Stimulated activated CD4-positive, alpha-beta T cell treated with anti-CD3 and anti-CD28 coated beads, Interleukin-2, amount 100 ng/mL, for 24 hours (primary cell): ENCODE measurements around the gene SLC2A4RG.

Source experiments
- DNase-seq, 2 donors: peaks; one replicate each; pipeline ENCODE4 v3.0.0-alpha.2; 2020

Gene SLC2A4RG, protein sequence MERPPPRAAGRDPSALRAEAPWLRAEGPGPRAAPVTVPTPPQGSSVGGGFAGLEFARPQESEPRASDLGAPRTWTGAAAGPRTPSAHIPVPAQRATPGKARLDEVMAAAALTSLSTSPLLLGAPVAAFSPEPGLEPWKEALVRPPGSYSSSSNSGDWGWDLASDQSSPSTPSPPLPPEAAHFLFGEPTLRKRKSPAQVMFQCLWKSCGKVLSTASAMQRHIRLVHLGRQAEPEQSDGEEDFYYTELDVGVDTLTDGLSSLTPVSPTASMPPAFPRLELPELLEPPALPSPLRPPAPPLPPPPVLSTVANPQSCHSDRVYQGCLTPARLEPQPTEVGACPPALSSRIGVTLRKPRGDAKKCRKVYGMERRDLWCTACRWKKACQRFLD

DNA sequence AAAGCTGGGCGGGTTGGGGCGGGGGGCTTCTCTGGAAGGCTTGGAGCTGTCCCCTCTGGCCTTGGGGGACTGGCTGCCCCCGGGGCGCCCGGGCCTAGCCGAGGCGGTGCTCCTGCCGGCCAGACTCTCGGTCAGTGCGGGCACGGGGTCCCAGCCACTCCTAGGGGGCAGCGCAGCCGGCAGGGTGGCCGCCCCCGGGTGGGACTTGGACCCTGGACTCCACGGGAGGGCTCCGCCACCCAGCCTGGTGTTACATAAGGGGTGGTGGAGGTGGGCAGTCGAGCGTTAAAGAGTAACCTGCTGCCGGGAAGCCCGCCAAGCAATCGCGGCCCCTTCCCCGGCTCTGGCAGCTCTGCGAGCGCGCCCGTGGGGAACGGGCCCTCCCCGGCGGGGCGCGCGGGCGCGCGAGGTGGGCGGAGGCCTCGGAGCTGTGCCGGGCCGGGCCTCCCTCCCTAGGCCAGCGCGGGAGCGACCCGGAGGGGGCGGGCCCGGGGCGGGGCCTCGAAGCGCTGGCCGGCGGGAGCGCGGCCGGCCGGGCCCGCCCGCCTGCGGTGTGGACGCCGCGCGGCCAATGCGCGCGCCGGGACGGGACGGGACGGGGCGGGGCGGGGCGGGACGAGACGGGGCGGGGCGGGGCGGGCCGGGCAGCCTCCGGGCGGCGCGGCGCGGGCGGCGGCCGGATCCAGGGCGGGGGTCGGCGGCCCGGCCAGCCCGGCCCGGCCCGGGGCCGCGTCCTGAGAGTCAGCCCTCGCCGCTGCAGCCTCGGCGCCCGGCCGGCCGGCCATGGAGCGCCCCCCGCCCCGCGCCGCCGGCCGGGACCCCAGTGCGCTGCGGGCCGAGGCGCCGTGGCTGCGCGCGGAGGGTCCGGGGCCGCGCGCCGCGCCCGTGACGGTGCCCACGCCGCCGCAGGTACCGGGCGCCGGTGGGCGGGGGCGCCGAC is at the start of gene SLC2A4RG:
Gene SLC2A4RG (plus strand): TSS at position 647 of the 940 bp plus-strand sequence. CDS start 137 bp downstream, at position 784.
- peak; percentile 60 to 79 for DNase-seq

DNA sequence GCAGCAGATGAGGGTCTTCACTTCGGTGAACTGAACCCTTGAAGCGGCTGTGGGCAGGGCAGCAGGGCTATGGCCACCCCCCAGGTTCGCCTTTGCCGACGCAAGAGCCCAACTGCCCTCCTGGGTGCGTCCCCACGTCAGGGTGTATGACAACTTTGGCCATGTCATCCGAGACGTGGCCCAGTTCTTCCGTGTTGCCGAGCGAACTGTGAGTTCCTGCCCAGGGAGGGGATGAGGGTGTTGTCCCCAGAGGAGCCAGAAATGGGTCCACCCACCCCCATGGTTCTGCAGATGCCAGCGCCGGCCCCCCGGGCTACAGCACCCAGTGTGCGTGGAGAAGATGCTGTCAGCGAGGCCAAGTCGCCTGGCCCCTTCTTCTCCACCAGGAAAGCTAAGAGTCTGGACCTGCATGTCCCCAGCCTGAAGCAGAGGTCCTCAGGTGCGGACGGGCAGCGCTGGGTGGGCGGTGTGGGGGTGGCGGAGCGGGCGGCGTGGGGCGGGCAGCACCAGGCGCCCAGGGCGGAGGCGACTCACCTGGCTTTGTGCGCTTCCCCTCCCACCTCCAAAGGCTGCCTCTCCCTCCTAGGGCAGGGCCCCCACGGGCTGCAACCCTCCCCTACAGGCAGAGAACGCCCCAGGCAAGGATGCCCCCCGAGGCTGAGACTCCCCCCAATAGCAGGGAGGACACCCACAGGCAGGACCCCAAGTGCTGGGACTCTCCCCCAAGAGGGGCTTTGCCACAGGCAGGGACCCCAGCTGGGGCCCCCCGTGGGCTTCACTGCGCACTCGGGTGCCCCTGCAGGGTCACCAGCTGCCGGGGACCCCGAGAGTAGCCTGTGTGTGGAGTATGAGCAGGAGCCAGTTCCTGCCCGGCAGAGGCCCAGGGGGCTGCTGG is 49.3 kb upstream of the SLC2A4RG start:
- DNase-seq, result no peak

DNA sequence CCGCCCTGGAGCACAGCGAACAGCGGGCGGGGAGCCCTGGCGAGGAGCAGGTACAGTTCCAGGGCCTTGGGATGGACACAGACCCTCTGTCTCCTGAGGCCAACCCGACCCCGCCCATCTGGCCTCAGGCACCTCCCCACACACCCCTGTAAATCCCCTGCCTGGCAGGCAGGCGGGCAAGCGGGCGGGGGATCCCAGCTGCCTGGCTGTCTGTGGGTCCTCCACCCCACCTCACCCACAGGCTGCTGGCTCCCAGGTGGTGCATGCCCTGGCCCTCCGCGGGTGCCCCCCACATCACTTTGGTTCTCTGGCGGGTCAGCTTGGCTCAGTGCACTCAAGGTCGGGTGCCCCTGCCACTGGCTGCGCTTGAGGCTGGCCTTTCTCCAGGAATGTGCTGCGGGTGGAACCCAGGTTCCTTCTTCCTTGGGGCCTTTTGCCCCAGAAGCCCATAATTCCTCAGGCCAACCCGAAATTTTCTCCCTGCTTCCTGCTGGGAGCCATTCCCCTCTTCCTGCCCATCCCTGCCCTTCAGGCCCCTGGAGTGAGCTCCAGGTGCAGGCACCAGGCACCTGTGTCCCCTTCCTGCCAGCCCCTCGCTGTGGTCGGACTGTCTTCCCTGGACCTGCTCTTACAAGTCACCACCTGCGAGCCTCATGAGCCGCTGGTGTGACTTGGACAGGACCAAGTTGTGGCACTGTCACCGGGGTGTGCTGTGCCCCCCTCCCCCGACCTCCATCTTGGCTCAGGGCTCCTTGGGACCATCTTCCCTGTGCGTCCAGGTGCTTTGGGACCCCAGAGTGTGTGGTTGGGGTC is 48.5 kb upstream of the SLC2A4RG start:
- DNase-seq, result no peak

DNA sequence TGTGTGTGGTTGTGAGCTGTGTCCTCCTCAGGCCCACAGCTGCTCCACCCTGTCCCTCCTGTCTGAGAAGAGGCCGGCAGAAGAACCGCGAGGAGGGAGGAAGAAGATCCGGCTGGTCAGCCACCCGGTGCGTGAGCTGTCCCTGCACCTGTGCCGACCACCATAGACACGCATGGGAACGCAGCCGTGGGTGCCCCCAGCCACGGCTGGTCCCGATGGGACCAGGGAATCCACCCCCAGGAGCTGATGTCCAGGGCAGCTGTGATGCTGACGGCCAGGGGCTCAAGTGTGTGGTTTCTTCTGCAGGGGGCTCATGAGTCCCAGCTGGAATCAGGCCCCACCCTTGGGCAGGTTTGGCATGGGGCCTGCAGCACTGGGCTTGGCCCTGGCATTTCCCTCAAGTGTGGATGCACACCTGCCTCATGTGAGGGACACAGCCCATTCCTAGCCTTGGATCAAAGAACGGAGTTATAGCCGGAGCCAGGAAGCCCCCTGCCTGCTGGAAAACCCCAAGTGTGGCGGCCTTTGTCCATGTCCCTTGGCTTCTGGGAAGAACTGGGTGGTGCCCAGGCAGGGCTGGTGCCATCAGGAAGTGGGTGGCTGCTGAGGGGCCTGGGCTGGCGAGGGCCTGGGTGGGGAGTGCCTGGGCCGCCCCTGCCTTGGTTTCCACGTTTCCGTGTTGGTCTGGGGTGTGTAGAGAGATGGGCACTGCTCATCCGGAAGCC is 47.7 kb upstream of the SLC2A4RG start:
- DNase-seq, result no peak

DNA sequence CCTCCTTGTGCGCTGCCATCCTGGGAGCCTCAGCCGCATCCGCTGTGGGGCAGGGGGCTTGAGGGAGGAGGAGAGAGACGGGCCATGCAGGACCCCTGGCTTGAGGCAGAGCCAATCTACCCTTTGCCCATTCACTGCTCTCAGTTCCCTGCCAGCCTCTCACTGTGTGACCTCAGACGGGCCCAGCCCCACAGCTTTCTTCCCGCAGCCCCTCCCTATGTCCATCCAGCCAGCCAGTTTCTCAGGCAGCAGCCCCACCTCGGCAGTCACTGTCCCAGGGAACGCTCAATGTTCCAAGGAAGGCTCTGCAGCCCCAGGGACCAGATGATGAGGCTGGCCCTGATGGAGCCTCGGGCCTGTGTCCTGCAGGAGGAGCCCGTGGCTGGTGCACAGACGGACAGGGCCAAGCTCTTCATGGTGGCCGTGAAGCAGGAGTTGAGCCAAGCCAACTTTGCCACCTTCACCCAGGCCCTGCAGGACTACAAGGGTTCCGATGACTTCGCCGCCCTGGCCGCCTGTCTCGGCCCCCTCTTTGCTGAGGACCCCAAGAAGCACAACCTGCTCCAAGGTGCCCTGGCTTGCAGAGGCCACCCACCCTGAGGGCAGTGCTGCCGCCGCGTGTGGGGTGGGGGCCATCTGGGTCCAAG is 47.0 kb upstream of the SLC2A4RG start:
- DNase-seq, result no peak

DNA sequence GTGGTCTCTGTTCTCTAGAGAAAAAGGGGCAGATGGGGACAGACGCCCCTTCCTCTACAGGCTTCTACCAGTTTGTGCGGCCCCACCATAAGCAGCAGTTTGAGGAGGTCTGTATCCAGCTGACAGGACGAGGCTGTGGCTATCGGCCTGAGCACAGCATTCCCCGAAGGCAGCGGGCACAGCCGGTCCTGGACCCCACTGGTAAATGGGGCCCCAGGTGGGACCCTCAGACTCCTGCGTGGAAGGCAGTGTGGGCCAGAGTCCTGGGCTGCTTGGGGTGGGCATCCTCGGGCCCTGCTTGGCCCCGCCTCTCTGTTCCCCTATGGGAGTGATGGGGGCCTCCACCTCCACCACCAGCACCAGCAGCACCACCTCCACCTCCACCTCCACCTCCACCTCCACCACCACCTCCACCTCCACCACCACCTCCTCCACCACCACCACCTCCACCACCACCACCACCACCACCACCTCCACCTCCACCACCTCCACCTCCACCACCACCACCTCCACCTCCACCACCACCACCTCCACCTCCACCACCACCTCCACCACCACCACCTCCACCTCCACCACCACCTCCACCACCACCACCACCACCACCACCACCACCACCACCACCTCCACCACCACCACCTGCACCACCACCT is 46.4 kb upstream of the SLC2A4RG start:
- no peak for DNase-seq

DNA sequence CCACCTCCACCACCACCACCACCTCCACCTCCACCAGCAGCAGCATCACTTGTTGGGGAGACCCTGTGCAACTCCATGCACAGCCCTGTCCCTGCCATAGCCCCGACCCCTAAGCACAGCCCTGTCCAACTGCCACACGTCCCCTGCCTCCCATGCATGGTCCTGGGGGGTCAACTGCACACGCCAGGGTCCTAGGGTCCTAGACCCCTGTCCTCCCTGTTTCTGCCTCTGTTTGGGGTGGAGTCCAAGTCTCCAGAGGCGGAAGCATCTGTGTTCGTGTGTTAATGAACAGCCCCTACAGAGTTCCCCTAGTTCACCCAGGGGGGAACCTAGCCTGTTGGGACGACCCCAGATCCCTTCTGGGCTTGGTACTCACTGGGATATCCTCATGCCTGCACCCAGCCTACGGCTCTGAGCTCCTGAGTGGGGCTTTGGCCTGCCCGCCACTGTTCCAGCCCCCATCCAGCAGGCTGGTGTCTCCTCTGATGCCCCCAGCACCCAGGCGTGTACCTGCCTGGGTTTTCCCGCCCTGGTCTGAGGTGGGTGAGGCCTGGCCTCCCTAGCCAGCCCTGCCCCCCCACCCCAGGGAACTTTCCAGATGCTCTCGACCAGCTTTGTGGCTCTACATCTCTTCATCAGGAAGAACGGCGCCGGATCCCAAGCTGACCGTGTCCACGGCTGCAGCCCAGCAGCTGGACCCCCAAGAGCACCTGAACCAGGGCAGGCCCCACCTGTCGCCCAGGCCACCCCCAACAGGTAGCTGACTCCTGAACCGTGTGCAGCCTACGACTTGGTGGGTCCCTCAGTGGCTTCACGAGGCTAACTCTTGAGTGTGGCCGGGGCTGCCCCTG is 45.6 kb upstream of the SLC2A4RG start:
- no peak for DNase-seq

DNA sequence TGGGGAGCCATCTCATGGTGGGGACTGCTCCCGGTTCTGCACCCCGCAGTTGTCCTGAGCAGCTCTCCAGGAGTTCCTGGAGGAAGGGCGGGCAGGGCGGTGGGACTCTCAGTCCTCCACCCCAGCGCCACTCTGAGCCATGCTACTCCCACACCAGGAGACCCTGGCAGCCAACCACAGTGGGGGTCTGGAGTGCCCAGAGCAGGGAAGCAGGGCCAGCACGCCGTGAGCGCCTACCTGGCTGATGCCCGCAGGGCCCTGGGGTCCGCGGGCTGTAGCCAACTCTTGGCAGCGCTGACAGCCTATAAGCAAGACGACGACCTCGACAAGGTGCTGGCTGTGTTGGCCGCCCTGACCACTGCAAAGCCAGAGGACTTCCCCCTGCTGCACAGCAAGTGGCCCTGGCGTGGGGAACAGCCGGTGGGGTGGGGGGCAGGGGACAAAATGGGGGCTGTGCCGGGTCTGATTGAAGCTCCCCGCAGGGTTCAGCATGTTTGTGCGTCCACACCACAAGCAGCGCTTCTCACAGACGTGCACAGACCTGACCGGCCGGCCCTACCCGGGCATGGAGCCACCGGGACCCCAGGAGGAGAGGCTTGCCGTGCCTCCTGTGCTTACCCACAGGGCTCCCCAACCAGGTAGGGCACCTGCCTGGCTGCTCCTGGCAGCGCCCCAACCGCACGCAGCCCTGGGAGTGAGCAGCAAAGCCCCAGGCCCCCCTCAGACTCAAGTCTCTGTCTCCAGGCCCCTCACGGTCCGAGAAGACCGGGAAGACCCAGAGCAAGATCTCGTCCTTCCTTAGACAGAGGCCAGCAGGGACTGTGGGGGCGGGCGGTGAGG is 44.8 kb upstream of the SLC2A4RG start:
- DNase-seq, result no peak

DNA sequence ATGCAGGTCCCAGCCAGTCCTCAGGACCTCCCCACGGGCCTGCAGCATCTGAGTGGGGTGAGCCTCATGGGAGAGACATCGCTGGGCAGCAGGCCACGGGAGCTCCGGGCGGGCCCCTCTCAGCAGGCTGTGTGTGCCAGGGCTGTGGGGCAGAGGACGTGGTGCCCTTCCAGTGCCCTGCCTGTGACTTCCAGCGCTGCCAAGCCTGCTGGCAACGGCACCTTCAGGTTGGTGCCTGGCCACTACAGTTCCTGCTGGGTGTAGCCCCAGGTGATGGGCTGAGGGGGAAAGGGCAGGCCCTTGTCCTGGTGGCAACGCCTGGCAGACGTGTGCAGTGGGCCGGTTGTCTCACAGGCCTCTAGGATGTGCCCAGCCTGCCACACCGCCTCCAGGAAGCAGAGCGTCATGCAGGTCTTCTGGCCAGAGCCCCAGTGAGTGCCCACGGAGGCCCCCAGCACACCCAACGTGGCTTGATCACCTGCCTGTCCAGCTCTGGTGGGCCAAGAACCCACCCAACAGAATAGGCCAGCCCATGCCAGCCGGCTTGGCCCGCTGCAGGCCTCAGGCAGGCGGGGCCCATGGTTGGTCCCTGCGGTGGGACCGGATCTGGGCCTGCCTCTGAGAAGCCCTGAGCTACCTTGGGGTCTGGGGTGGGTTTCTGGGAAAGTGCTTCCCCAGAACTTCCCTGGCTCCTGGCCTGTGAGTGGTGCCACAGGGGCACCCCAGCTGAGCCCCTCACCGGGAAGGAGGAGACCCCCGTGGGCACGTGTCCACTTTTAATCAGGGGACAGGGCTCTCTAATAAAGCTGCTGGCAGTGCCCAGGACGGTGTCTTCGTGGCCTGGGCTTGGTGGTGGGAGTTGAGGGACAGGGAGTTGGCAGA is 43.9 kb upstream of the SLC2A4RG start:
- no peak for DNase-seq

DNA sequence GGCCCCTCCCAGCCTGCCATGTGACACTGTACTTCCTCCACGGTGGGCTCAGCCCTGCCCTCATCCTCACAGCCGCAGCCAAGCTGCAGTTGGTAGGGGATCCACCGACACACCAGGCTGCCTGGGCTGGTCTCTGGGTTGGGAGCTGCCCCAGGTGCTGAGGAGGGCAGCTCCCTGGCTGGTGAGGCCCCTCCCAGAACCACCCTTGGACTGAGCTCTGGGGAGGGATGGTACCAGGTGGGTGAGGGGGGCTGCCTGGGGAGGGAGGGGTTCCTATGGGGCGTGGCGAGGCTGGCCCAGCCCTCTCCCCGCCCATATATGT is 43.3 kb upstream of the SLC2A4RG start:
- DNase-seq, result no peak

DNA sequence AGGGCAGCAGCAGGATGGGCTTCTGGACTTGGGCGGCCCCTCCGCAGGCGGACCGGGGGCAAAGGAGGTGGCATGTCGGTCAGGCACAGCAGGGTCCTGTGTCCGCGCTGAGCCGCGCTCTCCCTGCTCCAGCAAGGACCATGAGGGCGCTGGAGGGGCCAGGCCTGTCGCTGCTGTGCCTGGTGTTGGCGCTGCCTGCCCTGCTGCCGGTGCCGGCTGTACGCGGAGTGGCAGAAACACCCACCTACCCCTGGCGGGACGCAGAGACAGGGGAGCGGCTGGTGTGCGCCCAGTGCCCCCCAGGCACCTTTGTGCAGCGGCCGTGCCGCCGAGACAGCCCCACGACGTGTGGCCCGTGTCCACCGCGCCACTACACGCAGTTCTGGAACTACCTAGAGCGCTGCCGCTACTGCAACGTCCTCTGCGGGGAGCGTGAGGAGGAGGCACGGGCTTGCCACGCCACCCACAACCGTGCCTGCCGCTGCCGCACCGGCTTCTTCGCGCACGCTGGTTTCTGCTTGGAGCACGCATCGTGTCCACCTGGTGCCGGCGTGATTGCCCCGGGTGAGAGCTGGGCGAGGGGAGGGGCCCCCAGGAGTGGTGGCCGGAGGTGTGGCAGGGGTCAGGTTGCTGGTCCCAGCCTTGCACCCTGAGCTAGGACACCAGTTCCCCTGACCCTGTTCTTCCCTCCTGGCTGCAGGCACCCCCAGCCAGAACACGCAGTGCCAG is 42.8 kb upstream of the SLC2A4RG start, which contains the start of gene TNFRSF6B:
Gene TNFRSF6B (plus strand): TSS at position 25 of the 729 bp plus-strand sequence. CDS start 116 bp downstream, at position 141.
- peak in 1 of 2 donors; percentile 47 for DNase-seq

DNA sequence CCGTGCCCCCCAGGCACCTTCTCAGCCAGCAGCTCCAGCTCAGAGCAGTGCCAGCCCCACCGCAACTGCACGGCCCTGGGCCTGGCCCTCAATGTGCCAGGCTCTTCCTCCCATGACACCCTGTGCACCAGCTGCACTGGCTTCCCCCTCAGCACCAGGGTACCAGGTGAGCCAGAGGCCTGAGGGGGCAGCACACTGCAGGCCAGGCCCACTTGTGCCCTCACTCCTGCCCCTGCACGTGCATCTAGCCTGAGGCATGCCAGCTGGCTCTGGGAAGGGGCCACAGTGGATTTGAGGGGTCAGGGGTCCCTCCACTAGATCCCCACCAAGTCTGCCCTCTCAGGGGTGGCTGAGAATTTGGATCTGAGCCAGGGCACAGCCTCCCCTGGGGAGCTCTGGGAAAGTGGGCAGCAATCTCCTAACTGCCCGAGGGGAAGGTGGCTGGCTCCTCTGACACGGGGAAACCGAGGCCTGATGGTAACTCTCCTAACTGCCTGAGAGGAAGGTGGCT is 42.2 kb upstream of the SLC2A4RG start:
- no peak for DNase-seq

DNA sequence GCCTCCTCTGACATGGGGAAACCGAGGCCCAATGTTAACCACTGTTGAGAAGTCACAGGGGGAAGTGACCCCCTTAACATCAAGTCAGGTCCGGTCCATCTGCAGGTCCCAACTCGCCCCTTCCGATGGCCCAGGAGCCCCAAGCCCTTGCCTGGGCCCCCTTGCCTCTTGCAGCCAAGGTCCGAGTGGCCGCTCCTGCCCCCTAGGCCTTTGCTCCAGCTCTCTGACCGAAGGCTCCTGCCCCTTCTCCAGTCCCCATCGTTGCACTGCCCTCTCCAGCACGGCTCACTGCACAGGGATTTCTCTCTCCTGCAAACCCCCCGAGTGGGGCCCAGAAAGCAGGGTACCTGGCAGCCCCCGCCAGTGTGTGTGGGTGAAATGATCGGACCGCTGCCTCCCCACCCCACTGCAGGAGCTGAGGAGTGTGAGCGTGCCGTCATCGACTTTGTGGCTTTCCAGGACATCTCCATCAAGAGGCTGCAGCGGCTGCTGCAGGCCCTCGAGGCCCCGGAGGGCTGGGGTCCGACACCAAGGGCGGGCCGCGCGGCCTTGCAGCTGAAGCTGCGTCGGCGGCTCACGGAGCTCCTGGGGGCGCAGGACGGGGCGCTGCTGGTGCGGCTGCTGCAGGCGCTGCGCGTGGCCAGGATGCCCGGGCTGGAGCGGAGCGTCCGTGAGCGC is 41.6 kb upstream of the SLC2A4RG start:
- no peak for DNase-seq

DNA sequence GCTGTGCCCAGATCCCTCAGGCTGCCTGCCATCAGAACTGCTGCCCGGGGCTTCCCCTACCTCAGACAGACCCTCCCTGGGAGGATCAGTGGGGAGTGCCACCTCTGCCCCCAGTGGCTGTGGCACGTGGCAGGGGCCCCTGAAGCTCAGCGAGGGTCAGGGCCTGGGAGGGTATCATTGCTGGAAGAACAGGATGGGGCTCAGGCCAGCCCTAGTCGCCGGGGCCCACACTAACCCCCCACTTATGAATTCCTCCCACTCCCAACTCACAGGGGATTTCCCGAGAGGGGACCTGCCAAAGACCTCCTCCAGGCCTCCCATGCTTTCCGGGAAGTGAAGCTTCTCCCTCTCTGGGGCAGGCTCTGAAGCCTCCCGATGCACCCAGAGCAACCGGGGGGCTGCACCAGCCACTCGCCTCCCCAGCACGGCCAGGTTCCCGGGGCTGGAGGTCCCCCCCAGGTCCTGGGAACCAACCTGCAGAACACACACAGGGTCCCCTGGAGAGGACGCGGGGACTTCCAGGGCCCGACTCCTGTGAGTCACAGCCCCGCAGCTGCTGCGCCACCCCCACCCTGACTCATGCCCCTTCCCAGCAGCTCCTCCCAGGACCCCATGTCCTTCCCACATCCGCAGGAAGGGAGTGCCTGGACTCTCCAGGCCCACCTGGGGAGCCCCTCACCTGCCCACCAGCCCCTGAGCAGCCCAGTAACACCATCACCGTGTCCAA is 40.7 kb upstream of the SLC2A4RG start:
- peak; percentile 65 to 71 for DNase-seq
